ENCODE measurements around the gene MGAT4A.

GRCh38 chr2:98759338-98759737 lies 28.4 kb upstream of the MGAT4A start:
- no peak for TF ChIP-seq POLR2AphosphoS5 (IDR thresholded peaks at IDR 0.05; ENCODE audit: borderline replicate concordance, low read depth, low read length)
- no peak for TF ChIP-seq EZH2 (IDR thresholded peaks at IDR 0.05)
